ENCODE data around the gene FGF18.

The FGF18 gene

DNA sequence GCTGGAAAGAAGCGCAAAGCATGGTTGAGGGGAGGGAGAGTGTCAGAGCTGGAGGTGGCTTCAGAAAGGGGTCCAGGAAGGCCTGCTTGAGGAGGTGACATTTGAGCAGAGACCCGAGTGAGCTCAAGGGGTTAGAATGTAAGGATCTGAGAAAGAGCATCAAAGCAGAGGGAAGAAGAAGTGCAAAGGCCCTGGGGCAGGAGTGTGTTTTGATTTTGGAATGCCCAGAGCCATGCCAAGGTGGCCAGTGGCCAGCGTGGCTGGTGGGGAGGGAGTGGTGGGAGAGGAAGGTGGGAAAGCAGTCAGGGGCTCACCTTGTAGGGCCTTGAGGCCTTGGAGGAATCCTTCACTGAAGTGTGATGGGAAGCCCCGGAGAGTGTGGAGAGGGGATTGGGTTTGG is 15.4 kb downstream of the FGF18 start:
- no peak overlapping the region for H3K4me3 ChIP-seq (ENCODE audit: low read length)
- TF ChIP-seq ZNF274 (IDR thresholded peaks at IDR 0.05; ENCODE audit: low read depth, low read length), result no peak

GRCh38 chr5:171435908-171436307 is 16.5 kb downstream of the FGF18 start:
- H3K4me3 ChIP-seq (ENCODE audit: low read length), result no peak overlapping the region
- no peak for TF ChIP-seq ZNF274 (IDR thresholded peaks at IDR 0.05; ENCODE audit: low read depth, low read length)

DNA sequence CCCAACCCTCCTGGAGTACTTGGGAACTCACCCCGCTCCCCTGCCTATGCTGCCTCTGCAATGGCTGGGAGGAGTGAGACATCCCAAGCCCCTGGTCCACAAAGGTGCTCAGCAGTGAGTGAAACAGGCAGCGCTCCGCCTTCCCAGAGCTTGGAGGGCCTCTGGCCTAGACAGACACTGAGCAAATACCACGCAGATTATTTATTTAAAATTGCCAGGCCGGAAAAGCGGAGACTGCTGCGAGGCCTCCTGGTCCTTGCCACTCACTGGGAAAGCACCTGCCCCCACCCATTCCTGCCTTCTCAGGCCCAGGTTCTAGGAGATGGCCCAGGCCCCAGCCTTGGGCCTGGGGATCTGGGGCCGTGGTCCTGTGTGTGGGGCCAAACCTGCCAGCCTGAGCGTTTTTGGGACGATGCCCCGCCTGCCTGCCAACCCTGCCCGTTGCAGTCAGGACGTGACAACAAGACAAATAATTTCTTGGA is 17.4 kb downstream of the FGF18 start:
- H3K4me3 ChIP-seq (ENCODE audit: low read length), result no peak overlapping the region
- TF ChIP-seq ZNF274 (IDR thresholded peaks at IDR 0.05; ENCODE audit: low read depth, low read length), result no peak

DNA sequence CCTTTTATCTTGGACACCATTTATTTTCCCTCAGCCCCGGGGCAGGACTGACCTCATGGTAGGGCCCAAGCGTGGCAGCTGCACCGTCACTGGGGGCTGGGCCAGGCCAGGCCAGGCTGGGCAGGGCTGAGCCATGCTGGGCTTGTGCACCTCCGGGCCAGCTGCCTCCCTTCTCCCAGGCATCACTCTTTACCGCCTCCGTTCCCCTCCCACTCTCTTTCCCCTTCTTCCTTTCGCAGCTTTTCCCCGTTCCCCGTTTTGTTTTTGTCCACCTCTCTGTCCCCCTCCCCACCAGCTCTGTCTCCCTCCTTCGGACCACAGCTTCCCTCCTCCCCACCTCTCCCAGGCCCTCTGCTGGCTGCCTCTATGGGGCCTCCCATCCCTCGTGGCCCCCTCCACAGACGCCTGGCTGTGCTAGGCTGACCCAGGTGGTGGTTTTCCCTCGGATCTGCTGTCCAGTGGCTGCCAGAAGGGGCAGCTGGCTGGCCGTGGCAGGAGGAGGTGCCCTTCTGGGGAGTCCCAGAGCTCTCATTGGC is 17.9 kb downstream of the FGF18 start:
- no peak for TF ChIP-seq ZNF274 (IDR thresholded peaks at IDR 0.05; ENCODE audit: low read depth, low read length)
- H3K4me3 ChIP-seq (ENCODE audit: low read length), result no peak overlapping the region

DNA sequence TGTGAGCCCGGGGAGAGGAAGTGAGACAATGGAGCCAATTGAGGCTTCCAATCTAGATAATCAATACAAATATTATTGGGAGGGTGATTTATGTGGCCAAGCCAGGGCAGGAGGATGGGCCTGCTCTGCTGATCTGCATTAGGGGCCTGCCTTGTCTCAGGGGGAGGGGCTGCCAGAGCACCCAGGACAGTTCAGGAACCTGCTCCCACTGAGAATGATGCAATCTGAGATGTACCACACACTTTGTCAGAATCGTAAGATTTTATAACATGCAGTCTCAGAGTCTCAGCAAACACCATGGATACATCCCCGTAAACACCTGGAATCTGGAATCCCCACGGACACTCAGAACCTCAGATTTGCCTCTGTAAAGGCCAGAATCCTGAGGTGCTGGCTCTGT is 19.3 kb downstream of the FGF18 start:
- no peak overlapping the region for H3K4me3 ChIP-seq (ENCODE audit: low read length)
- TF ChIP-seq ZNF274 (IDR thresholded peaks at IDR 0.05; ENCODE audit: low read depth, low read length), result no peak

GRCh38 chr5:171441246-171441791 is 21.9 kb downstream of the FGF18 start:
- no peak for TF ChIP-seq ZNF274 (IDR thresholded peaks at IDR 0.05; ENCODE audit: low read depth, low read length)
- H3K4me3 ChIP-seq (ENCODE audit: low read length), result no peak overlapping the region

GRCh38 chr5:171442287-171443042 is 23.0 kb downstream of the FGF18 start:
- TF ChIP-seq ZNF274 (IDR thresholded peaks at IDR 0.05; ENCODE audit: low read depth, low read length), result no peak
- no peak overlapping the region for H3K4me3 ChIP-seq (ENCODE audit: low read length)

DNA sequence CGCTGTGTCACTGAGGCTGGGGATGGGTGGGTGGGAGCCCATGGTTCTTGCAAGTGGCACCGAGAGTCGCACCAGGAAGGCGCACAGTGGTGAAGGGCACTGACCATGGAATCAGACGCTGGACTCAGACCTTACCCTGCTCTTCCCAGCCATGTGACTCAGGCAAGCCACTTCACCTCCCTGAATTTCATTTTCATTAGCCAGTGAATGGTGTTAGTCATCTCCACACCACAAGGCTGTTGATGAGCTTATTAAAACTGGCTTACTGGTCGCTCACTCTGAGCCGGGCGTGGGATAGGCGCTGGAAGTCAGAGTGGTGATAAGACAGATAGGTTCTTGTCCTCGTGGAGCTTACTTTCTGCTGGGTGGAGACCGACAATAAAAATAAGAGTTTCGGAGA is 25.1 kb downstream of the FGF18 start:
- H3K4me3 ChIP-seq (ENCODE audit: low read length), result no peak overlapping the region
- TF ChIP-seq ZNF274 (IDR thresholded peaks at IDR 0.05; ENCODE audit: low read depth, low read length), result no peak

DNA sequence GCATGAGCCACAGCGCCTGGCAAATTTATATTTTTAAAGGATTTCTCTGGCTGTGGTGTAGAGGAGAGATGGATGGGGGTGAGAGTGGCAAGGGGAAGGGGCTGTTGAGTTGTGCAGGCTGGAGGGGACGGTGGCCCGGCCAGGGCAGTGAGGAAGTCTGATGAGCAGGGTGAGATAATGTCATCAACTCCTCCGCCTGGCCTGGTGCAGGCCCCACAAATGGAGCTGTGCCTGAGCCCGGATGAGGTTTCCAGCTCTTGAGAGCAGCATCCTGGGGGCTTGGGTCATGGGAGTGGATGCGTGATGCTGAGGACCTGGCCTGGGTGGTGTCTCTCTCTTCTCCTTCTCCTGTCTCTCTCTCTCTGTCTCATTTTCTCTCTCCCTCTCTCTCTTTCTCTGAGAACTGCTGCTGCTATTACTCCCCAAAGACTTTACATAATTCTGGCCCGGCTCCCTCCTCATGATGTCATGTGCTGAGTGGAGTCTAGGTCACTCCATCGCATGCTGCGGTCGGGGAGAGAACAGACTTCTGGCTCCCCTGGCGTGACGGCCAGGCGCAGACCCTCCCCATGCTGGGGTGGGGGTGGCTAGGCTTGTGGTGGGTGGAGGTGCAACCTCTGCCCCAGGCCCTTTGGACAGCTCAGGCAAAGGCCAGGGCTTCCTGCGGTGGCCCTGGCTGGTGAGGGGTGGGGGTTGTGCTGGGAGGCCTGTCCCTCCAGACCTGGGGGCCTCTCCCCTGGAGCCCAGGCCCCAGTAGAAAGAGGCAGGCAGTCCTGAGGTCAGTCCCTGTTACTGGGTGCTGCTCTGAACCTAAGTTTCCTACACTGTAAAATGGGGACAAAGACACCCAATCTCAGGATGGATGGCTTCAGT is 26.4 kb downstream of the FGF18 start:
- TF ChIP-seq ZNF274 (IDR thresholded peaks at IDR 0.05; ENCODE audit: low read depth, low read length), result no peak

DNA sequence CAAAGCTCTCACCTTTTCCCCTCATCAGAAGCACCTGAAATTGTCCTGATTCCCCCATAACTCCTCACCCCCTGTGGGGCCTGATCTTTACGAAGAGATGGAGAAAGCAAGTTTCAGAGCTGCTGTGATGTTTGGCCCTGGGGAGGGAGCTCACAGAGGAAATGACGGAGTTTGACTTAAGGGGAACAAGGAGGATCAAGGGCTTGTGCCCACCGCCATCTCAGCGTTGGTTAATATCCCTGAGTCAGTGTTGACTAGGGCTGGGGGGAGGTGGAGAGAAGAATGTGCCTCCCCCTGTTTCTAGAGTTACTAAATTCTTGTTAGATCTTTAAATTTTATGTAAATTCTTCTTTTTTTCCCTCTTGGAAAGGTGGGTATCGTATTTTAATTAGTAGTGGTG is 27.8 kb downstream of the FGF18 start:
- no peak overlapping the region for H3K4me3 ChIP-seq (ENCODE audit: low read length)
- TF ChIP-seq ZNF274 (IDR thresholded peaks at IDR 0.05; ENCODE audit: low read depth, low read length), result no peak

More for the DNA sequence above, 26.4 kb downstream of the FGF18 start:
- H3K4me3 ChIP-seq (ENCODE audit: low read length), result no peak overlapping the region

- H3K4me3 ChIP-seq (ENCODE audit: low read length), result no peak overlapping the region
- no peak for TF ChIP-seq ZNF274 (IDR thresholded peaks at IDR 0.05; ENCODE audit: low read depth, low read length)
These were observed 30.0 kb downstream of the FGF18 start for GRCh38 chr5:171449426-171449825.

- no peak overlapping the region for H3K4me3 ChIP-seq (ENCODE audit: low read length)
- no peak for TF ChIP-seq ZNF274 (IDR thresholded peaks at IDR 0.05; ENCODE audit: low read depth, low read length)
These were observed 31.2 kb downstream of the FGF18 start for GRCh38 chr5:171450423-171451331.

- no peak for TF ChIP-seq ZNF274 (IDR thresholded peaks at IDR 0.05; ENCODE audit: low read depth, low read length)
- no peak overlapping the region for H3K4me3 ChIP-seq (ENCODE audit: low read length)
These were observed 32.0 kb downstream of the FGF18 start for GRCh38 chr5:171451421-171451820.
